Endodermal cell (in vitro differentiated cells): ENCODE data around the gene FAM50A. TPM values are rescaled to one million over a fixed set of nuclear protein-coding genes. Genes with fewer than 3 reads are reported as not detected.

Experiments
- DNase-seq: peaks from one replicate; pipeline ENCODE4 v3.0.0-alpha.2; 2017
- H3K27ac ChIP-seq: 2 replicates; pipeline ENCODE4 v1.5.1; 2013; ENCODE audit warnings: mild to moderate bottlenecking, low read depth, low read length, moderate library complexity
- H3K27me3 ChIP-seq: 2 replicates; pipeline ENCODE4 v1.6.1; 2013; ENCODE audit warnings: mild to moderate bottlenecking, low read length, moderate library complexity; ENCODE audit not compliant: insufficient read depth, control insufficient read depth, poor library complexity, severe bottlenecking
- H3K36me3 ChIP-seq: 2 replicates; pipeline ENCODE4 v1.7.0; 2013; ENCODE audit warnings: mild to moderate bottlenecking, low read length, moderate library complexity; ENCODE audit not compliant: control insufficient read depth, insufficient read depth
- H3K4me1 ChIP-seq: one replicate; pipeline ENCODE4 v1.7.0; 2013; ENCODE audit warnings: low read length; ENCODE audit not compliant: control insufficient read depth, insufficient read depth
- H3K4me3 ChIP-seq: 2 replicates; pipeline ENCODE4 v1.5.1; 2013; ENCODE audit warnings: mild to moderate bottlenecking, low read length, moderate library complexity
- H3K9ac ChIP-seq: 2 replicates; pipeline ENCODE4 v1.6.1; 2013; ENCODE audit warnings: mild to moderate bottlenecking, low read length, moderate library complexity; ENCODE audit not compliant: poor library complexity, severe bottlenecking; ENCODE audit errors: extremely low read depth
- H3K9me3 ChIP-seq: 2 replicates; pipeline ENCODE4 v1.6.1; 2013; ENCODE audit warnings: mild to moderate bottlenecking, low read length, moderate library complexity; ENCODE audit not compliant: control insufficient read depth
- H3K27ac Mint-ChIP-seq: 2 replicates; pipeline ENCODE4 v1.8.0; 2020; ENCODE audit warnings: mixed read lengths
- H3K27me3 Mint-ChIP-seq: 2 replicates; pipeline ENCODE4 v1.8.0; 2021; ENCODE audit warnings: mild to moderate bottlenecking, mixed read lengths; ENCODE audit not compliant: insufficient read depth
- H3K36me3 Mint-ChIP-seq: 2 replicates; pipeline ENCODE4 v1.8.0; 2020; ENCODE audit warnings: low read depth, mixed read lengths
- H3K4me1 Mint-ChIP-seq: 2 replicates; pipeline ENCODE4 v1.8.0; 2020; ENCODE audit warnings: mixed read lengths
- H3K4me3 Mint-ChIP-seq: 2 replicates; pipeline ENCODE4 v1.8.0; 2020; ENCODE audit warnings: mild to moderate bottlenecking, moderate library complexity, mixed read lengths
- H3K9me3 Mint-ChIP-seq: 2 replicates; pipeline ENCODE4 v1.8.0; 2020; ENCODE audit warnings: mild to moderate bottlenecking, mixed read lengths
- CTCF ChIP-seq: fragments of 200-600 bp; sonication (generic); conservative IDR thresholded peaks from 2 replicates; pipeline ENCODE4 v1.5.0; 2021; ENCODE audit warnings: antibody characterized with exemption, mild to moderate bottlenecking
- WGBS, 2 experiments: methylation state at CpG; one replicate each; pipeline versions ENCODE4 v1.1.5 to v1.1.7; 2013; ENCODE audit warnings: missing lambda C conversion rate in 2 of 2, mixed read lengths in 1 of 2; ENCODE audit not compliant: insufficient coverage in 1 of 2, insufficient read length in 1 of 2; 5-methylcytosine and 5-hydroxymethylcytosine counted together
- total RNA-seq, 2 donors: library from RNA; stranded (reverse); fragmentation: NEBNext Ultra II Directional in 1 of 2; extraction: Animal tissue kit (Norgen Biotek cat#: 25700) in 1 of 2; gene quantifications; 2 replicates in 1 of 2; 3 replicates in 1 of 2; pipeline ENCODE4 v1.2.1, GENCODE V29; 2021

FAM50A gene
- total RNA-seq, 2 donors from 2014 or later: 91.0 to 102 TPM

- Mint-ChIP-seq H3K27me3 (no peaks in the 10 kb centered on the region), H3K36me3 (peaks cover 24% of the 10 kb centered on the region), H3K4me1 (no peaks in the 10 kb centered on the region), H3K27ac (no peak overlapping the region), H3K9me3 (peaks cover 70% of the 10 kb centered on the region), H3K4me3 (no peak overlapping the region)
- Histone ChIP-seq H3K9me3 (no peaks in the 10 kb centered on the region), H3K36me3 (peaks cover 29% of the 10 kb centered on the region), H3K9ac (no peak overlapping the region), H3K27me3 (no peaks in the 10 kb centered on the region), H3K27ac (no peak overlapping the region), H3K4me1 (no peaks in the 10 kb centered on the region), H3K4me3 (no peak overlapping the region)
- TF ChIP-seq CTCF: no peak
- no peak for DNase-seq
- 92 to 98% methylated on average over 12 to 21 of the region's 21 CpGs for WGBS, 2 experiments
These were observed 1.8 kb upstream of the FAM50A start for GRCh38 chrX:154441984-154442707.

- Histone ChIP-seq H3K27me3 (no peaks in the 10 kb centered on the region), H3K4me3 (no peak overlapping the region), H3K4me1 (no peaks in the 10 kb centered on the region), H3K27ac (peak overlapping the region; percentile 70), H3K36me3 (peaks cover 29% of the 10 kb centered on the region), H3K9ac (no peak overlapping the region), H3K9me3 (no peaks in the 10 kb centered on the region)
- Mint-ChIP-seq H3K4me1 (no peaks in the 10 kb centered on the region), H3K27me3 (no peaks in the 10 kb centered on the region), H3K4me3 (peak overlapping the region; percentile 60), H3K36me3 (peaks cover 24% of the 10 kb centered on the region), H3K27ac (peak overlapping the region; percentile 83), H3K9me3 (peaks cover 70% of the 10 kb centered on the region)
- DNase-seq: peak; percentile 65
- no peak for TF ChIP-seq CTCF
- WGBS, 2 experiments: 40% methylated on average over 10 of the region's 10 CpGs; no CpG with 5 or more reads in 1 of the 2 experiments
These were observed 446 bp upstream of the FAM50A start for GRCh38 chrX:154443479-154443910.

- no peak for DNase-seq
- Mint-ChIP-seq H3K36me3 (peaks cover 21% of the 10 kb centered on the region), H3K9me3 (peaks cover 67% of the 10 kb centered on the region), H3K27ac (no peak overlapping the region), H3K27me3 (no peaks in the 10 kb centered on the region), H3K4me1 (no peaks in the 10 kb centered on the region), H3K4me3 (peak overlapping the region; percentile 60)
- WGBS, 2 experiments: 68% methylated on average over 13 of the region's 13 CpGs; no CpG with 5 or more reads in 1 of the 2 experiments
- peak overlapping the region; percentile 75 for H3K4me3 ChIP-seq
- no peak overlapping the region for H3K27ac ChIP-seq
- H3K36me3 ChIP-seq: peaks cover 25% of the 10 kb centered on the region
- H3K27me3 ChIP-seq: no peaks in the 10 kb centered on the region
- H3K9ac ChIP-seq: no peak overlapping the region
- TF ChIP-seq CTCF: no peak
- H3K9me3 ChIP-seq: no peaks in the 10 kb centered on the region
- no peaks in the 10 kb centered on the region for H3K4me1 ChIP-seq
These were observed 860 bp downstream of the FAM50A start for GRCh38 chrX:154444755-154445246.
